ENCODE measurements around the gene STX2.
"Not testable (repeated sequence)": the region's sequence is repeated elsewhere in the genome, so short reads cannot be mapped to it uniquely, and the experiment has no call there.

STX2 gene

DNA sequence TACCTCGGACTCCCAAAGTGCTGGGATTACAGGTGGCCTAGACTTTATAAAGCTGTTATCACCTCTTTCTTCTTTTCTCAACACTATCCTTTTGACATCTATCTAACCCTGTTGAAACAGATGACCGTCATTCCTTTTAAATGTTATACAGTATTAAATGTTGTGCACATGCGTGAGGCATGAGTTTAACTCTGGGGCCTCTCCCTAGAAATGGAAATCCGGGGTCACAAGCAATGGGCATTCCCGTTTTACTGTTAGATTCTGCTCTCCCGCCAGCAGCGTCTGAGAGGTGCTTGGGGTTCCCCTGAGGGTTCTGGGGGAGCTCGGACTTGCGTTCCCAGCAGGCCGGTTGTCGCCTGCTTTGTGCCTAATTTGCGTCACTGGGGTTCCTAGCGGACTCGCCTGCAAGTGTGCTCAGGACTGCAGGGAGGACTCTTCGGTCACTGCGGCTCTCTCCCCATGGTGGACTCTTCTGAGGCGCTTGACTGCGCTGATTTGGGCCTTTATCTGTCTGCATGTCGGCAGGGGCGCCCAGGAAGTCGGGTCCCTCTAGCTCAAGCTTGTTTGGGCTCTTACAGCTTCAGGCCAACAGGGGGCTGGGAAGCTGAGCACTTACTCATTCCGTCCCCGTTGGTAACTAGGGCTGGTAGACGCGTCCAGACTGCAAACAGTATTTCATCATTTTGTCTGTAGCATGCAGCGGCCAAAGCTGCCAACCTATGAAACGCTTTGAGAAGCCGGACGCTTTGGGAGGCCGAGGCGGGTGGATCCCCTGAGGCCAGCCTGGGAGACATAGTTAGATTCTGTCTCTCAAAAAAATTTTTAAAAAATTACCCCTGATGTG is 31.6 kb upstream of the STX2 start:
- peak; percentile 95 for DNase-seq

DNA sequence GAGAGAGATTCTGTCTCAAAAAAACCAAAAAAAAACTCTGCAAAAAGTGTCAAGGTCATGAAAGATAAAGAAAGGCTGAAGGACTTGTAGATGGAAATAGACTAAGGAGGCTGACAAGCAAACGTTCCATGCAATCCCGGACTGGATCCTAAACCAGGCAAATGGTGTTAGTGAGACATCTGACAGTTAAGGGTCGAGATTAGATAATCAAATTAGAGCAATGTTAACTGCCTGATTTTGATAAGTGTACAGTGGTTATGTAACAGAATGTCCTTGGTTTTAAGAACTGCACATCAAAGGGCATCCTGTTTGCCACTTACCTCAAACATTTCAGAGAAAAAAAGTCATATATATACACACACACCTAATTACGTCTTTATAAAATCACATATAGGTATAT is 29.4 kb upstream of the STX2 start:
- DNase-seq, result no peak

DNA sequence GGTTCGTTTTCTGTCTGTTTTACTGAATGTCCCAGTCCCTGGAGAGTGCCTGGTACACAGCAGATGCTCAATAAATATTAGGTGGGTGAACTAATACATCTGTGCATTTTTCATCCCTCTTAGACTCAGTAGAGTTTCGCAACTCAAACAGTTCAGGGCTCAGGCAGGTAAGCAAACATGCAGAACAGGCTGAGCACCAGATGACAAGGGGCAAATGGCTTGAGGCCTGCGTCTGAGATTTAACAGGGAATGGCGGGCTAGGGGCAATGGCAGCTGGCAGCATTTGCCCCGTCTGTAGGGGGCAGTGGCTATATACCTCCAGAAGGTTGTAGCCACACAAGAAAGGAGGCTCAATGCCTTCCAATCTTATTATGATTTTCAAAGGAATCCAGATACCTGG is 24.2 kb upstream of the STX2 start:
- DNase-seq, result no peak

DNA sequence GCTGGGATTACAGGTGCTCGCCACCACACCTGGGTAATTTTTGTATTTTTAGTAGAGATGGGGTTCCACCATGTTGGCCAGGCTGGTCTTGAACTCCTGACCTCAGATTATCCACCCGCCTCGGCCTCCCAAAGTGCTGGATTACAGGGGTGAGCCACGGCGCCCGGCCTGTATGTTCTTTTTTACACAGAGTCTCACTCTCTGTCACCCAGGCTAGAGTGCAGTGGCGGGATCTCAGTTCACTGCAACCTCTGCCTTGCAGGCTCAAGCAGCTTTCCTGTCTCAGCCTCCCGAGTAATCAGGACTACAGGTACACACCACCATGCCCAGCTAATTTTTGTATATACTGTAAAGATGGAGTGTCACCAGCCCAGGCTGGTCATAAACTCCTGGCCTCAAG is 23.7 kb upstream of the STX2 start:
- not testable (repeated sequence) for DNase-seq

DNA sequence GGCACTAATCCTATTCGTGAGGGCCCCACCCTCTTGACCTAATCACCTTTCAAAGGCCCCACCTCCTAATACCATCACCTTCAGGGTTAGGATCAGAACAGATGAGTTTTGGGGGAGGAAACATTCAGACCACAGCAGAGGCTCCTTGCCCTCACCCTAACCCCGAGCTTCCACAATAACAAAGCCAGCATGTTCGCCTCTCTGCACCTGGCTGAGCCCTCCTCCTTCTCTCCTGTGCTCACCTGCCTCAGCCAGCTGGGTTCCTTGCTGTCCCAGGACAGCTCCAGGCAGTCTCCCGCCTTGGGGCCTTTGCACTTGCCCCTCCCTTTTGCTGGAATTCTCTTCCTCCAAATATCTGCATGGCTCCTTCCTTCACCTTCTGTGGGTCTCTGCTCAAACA is 23.1 kb upstream of the STX2 start:
- no peak for DNase-seq

DNA sequence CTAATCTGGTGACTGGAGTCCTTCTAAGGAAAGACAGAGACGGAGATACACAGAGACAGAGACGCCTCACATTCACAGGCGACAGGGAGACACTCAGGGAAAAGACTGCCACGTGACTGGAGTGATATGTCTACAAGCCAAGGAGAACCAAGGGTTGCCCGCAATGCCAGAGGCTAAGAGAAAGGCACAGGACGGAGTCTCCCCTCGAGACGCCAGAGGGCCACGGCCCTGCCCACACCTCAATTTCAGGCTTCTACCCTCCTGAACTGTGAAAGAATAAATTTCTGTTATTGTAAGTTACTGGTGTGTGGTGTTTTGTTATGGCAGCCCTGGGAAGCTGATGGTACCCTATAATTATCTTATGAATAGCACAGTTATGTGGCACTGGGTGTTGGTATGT is 21.3 kb upstream of the STX2 start:
- no peak for DNase-seq

DNA sequence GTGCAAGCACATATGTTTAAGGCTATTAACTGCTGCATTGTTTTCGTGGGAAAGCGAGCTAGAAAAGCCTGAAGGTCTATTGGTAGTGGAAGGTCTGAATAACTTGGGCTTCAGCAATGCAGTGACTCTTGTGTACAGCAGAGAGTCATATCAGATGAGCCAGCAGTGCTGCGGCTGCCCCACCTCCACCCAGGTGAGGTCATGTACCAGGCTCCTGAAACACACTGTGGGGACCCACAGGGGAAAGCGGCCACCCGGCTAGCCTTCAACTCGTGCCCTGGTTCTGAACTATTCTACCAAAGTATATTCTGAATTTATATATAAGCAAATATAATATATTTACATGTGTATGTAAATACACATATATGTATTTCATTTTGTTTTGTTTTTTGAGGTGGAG is 20.1 kb upstream of the STX2 start:
- DNase-seq, result no peak

DNA sequence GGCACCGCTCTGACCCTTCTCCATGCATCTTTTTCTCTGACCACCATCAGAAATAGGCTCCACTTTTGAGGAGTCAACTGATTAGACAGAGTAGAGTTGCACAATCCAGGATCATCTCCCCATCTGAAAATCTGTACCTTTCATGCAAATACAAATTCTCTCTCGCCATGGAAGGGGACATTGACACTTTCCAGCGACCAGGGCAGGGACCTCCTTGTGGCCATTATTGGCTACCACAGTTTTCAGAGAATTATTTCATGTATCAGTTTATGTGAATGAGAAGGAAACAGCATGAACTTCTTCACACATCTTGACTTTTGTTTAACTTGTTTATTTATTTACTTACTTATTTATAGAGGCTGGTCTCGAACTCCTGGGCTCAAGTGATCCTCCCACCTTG is 19.0 kb upstream of the STX2 start:
- DNase-seq, result no peak

DNA sequence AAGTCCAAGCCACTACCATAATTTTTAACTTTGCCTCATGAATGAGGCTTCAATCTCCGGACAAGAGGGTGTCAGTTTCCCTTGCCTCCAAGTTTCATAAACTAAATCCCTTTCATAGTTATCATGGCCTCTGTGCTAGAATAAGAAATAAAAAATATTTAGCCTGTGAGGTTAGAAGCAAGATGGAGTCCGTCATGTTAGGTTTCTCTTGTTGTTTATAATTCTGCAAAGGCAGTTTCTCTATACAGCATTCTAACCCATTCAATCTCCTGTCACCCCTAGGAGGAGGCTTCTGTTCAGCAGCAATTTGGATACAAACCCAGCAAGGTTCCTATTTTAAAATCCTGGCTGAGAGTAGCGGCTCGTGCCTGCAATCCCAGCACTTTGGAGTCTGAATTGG is 17.0 kb upstream of the STX2 start:
- DNase-seq, result no peak

DNA sequence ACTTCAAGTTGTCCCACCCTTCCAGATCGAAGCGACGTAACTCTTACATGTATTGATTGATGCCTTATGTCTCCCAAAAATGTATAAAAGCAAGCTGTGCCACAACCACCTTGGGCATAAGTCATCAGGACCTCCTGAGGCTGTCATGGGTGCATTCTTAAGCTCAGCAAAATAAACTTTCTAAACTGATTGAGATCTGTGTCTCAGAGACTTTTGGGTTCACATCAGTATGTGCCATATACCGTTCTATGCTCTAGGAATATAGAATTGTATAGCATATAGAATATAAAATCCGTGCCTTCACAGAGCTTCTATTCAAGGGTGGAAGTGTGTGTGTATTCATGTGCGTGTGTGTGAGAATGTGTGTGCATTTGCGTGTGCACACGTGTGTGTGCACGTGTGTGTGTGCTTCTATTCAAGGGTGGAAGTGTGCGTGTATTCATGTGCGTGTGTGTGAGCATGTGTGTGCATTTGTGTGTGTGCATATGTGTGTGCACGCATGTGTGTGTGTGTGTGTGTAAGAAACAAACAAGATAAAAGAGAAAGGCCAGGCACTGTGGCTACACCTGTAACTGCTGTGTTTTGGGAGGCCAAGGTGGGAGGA is 11.5 kb upstream of the STX2 start:
- no peak for DNase-seq

DNA sequence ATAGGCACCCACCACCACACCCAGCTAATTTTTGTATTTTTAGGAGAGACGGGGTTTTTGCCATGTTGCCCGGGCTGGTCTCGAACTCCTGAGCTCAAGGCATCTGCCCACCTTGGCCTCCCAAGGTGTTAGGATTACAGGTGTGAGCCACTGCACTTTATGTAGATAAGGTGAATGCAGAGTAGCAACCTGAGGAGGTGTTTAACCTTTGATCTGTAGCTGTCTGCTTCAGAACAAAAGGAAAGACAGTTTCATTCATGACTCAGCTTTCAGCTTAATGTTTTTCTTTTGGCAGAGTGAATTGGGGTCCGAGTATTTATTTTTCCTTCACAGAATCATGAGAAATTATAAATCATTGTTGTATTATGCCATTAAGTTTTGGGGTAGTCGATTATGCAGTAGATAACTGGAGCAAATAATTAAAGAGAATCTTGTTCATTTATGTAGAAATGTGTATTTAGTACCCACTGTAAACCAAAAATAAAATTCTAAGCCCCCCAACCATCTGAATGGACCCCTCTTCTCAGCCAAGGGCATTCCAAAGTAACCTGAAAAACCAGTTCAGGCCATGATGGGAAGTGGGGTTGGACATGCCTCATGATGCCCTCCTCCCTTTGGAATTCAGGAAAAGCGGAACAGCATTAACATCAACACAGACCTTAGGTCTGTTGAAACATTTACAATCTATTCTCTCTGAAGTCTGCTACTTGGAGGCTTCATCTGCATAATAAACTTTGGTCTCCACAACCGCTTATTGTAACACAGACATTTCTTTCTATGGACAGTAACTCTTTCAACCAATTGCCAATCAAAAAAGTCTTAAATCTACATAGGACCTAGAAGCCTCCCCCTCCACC is 10.7 kb upstream of the STX2 start:
- DNase-seq, result no peak

DNA sequence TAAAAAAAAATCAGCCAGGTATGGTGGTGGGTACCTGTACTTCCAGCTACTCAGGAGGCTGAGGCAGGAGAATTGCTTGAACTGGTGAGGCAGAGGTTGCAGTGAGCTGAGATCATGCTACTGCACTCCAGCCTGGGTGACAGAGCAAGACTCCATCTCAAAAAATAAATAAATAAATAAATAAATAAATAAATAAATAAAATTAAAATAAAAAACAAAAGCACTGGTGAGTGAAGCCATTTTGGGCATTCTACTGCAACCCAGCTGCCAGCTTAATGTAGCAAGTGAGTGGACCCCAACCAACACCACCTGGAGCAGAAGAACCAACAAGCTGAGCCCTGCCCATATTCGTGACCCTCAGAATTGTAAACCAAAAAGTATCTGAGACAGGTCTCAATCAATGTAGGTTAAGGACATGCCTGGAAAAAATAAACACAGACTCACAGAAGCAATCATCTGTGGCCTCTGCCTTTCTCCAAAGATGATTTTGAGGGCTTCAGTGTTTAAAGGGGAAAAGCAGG is 9.8 kb upstream of the STX2 start:
- DNase-seq, result not testable (repeated sequence)

DNA sequence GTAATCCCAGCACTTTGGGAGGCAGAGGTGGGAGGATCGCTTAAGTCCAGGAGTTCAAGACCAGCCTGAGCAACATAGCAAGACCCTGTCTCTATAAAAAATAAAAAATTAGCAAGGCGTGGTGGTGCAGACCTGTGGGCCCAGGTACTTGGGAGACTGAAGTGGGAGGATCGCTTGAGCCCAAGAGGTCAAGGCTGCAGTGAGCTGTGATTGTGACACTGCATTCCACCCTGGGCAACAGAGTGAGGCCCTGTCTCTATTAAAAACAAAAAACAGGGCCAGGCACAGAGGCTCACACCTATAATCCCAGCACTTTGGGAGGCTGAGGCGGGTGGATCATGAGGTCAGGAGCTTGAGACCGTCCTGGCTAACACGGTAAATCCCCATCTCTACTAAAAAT is 9.1 kb upstream of the STX2 start:
- DNase-seq, result not testable (repeated sequence)

DNA sequence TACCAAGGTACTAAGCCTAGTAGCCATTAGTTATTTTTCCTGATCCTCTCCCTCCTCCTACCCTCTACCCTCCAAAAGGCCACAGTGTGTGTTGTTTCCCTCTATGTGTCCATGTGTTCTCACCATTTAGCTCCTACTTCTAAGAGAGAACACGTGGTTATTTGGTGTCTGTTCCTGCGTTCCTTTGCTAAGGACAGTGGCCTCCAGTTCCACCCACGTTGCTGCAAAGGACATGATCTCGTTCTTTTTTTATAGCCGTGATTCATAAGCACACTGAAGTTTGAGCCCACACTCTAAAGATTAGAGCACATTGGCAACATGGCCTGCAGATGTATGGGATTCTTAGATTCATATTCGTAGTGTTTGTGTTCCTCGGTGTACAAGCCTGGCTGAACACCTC is 8.1 kb upstream of the STX2 start:
- peak; percentile 44 for DNase-seq

DNA sequence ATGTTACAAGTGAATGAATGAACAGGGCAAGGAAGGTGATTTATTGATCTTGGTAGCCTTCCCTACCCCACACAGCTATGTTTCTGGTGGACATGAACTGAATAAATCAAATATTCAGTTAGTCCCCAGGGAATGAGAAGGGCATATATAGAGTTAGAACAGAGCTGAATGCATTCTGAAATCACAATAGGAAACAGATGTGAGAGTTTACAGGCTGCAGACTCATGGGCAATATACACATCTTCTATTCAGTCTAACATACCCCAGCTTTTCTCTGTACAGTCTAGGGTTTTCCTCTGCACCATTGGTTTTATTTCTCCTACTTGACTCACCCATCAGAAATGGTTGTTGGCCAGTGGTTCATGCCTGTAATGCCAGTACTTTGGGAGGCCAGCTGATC is 7.3 kb upstream of the STX2 start:
- peak; percentile 68 for DNase-seq

DNA sequence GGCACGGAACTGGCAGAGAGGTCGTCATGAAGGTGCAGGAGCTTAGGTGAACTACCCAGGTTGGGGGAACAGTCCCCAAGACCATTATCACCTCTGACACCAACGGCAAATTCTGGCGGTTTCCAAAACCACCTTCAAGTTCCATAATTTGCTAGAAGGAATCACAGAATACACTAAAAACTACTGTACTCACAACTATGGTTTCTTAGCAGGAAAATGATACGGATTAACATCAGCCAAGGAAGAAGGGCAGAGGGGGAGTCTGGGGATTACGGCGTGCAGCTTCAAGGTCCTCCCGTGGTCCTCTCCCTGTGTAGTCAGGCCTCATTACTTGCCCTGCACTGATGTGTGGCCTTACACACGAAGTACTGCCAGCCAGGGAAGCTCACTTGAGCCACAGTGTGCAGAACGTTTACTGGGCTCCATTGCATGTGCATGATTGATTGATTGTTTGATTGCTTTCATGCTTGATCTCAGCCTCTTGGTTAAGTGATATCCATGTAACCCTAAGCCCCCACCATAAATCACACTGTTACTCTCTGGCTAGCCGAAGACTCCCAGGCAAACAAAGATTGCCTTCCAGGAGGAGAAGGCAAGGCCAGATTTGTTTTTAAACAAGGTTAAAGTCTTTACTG is 837 bp upstream of the STX2 start:
- DNase-seq, result no peak

DNA sequence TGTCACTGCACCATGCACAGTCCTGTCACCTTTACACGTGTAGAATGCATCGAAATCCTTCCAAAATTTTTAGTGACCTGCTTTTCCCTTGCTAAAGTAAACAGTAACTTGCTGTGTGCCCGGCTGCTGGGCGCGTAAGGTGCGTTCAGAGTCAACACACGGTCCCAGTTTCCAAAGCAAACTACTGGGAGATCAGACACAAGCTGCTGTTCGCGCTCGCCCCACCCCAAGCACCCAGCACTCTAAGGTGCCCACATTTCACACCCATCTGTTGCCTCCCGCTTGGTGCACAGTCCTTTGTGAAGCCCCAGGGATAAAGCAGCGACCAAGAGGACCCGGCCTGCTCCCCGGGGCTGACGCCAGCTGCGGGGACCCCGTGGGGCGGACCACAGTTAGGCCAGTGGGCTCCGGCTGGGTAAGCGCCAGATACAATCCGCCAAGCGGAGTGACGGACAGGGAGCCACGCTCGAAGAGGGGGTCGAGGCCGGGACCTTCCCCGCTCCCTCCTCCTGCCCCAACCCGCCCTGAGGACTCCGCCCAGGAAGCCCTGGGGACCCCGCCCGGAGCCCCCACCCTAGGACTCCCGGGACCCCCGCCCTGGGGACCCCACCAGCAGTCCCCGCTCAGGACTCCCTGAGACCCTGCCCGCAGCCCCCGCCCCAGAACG is 633 bp downstream of the STX2 start:
- DNase-seq, result peak; percentile 18

DNA sequence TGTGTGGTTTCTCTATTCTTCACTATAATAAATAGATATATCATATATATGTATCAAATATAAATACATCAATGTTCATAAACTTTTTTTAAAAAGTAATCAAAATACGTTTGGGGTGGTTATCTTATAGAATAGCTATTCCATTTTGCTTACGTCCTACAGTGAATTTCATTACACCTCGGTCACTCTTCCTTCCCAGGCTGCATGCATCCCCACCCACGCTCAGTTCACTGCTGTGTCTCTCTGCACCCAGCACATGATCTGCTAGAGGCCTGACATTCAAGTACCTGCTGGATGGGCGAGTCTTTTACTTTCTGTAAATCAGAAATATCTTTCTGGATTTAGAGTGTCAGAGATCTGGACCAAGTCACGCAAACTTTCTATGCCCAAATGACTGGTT is 3.6 kb downstream of the STX2 start:
- no peak for DNase-seq

DNA sequence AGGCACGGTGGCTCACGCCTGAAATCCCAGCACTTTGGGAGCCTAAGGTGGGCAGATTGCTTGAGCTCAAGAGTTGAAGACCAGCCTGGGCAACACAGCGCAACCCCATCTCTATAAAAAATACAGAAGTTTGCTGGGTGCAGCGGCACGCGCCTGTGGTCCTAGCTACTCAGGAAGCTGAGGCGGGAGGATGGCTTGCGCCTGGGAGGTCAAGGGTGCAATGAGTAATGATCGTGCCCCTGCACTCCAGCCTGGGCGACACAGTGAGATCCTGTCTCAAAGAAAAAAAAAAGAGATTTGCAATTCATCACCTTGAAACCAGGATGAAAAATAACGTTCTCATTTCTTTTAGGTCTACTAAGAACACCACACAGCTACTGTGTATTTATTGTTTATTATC is 4.0 kb downstream of the STX2 start:
- no peak for DNase-seq

DNA sequence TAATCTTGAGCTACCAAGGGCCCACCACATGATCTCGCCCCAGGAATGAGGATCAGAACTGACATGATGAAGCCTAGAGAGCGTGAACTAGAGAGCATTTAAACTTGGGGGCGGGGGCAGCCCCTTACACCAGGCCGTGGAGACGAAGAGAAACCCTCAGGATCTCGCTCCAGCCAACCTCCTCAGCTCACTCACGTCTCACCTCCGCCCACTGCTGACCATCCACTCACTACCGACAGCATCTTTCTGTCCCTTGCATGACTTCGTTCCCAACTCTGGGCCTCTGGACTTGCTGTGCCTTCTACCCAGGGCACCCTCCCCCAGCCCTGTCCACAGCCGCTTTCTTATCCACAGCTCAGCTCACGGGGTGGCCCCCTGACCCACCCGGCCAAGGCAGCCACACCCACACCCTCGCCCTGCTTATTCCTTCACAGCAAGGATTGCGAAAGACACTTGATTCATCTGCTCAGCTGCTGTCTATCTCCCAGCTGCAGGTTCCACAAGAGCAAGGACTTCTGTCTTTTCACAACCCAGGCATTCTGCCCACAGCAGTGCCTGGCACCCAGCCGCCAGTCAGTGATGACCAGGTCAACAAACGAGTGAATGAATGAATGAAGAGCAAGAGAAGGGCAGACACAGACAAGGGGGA is 6.4 kb downstream of the STX2 start:
- no peak for DNase-seq

DNA sequence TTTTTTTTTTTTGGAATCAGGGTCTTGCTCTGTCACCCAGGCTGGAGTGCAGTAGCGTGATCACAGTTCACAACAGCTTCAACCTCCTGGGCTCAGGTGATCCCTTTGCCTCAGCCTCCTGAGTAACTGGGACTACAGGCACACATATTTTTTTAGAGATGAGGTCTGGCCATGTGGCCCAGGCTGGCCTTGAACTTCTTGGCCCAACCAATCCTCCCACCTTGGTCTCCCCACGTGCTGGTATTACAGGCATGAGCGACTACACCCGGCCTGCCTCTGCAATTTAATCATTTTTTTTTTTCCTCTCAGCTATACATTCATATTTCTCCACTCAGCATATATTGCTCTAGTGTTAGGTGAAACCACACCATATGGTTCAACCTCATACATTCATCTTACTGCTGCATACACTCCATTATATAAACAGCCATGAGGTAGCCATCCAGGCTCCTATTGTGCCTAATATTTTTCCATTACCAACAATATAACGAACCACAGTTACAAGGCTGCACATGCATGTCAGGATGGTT is 7.1 kb downstream of the STX2 start:
- no peak for DNase-seq

All from fibroblast of skin of back (primary cell).